VCaP (cell line): Measurements from ENCODE around the gene ARTN.

Source experiments
- H3K27ac ChIP-seq: fragments of 450-650 bp; 2 replicates; pipeline ENCODE4 v1.5.1; 2017
- CTCF ChIP-seq: fragments of 450-650 bp; conservative IDR thresholded peaks from 2 replicates; pipeline ENCODE4 v1.5.1; 2017; ENCODE audit warnings: mild to moderate bottlenecking, moderate library complexity

Gene ARTN

GRCh38 chr1:43933386-43934100, at the start of gene ARTN:
ARTN (plus strand) TSS chr1:43933801; CDS start chr1:43935657, 1,856 bp downstream.
- TF ChIP-seq CTCF = no peak
- H3K27ac ChIP-seq = no peak within 1 kb of the TSS

- H3K27ac ChIP-seq = no peak overlapping the region
Observed at GRCh38 chr1:43885279-43885801, 48.3 kb upstream of the ARTN start.

GRCh38 chr1:43887748-43888147, 45.9 kb upstream of the ARTN start:
- TF ChIP-seq CTCF = no peak
- H3K27ac ChIP-seq = no peak overlapping the region

More at GRCh38 chr1:43885279-43885801, 48.3 kb upstream of the ARTN start:
- TF ChIP-seq CTCF = no peak

- H3K27ac ChIP-seq = no peak overlapping the region
- no peak for TF ChIP-seq CTCF
Observed at GRCh38 chr1:43890815-43891214, 42.8 kb upstream of the ARTN start.

- no peak for TF ChIP-seq CTCF
- H3K27ac ChIP-seq = no peak overlapping the region; the same call in 1 of the 2 replicates
Observed at GRCh38 chr1:43893006-43893405, 40.6 kb upstream of the ARTN start.

- TF ChIP-seq CTCF = no peak
- H3K27ac ChIP-seq = no peak overlapping the region
Observed at GRCh38 chr1:43898981-43899380, 34.6 kb upstream of the ARTN start.

GRCh38 chr1:43900386-43900785, 33.2 kb upstream of the ARTN start:
- H3K27ac ChIP-seq = no peak overlapping the region
- no peak for TF ChIP-seq CTCF
